HG02678 (cell line): Measurements from ENCODE around the gene PTCH2.

Experiments
- ATAC-seq: cut with Tn5 transposase; IDR thresholded peaks from one replicate; pipeline ENCODE4 v1.9.1; 2021; ENCODE audit warnings: mild to moderate bottlenecking, moderate library complexity; ENCODE audit not compliant: unreplicated experiment

Gene PTCH2

GRCh38 chr1:44785029-44785380 is 58.0 kb downstream of the PTCH2 start:
- ATAC-seq, result no peak

GRCh38 chr1:44784094-44785028 is 58.7 kb downstream of the PTCH2 start:
- ATAC-seq, result no peak

GRCh38 chr1:44783697-44784093 is 59.4 kb downstream of the PTCH2 start:
- no peak for ATAC-seq

GRCh38 chr1:44780583-44781121 is 62.4 kb downstream of the PTCH2 start:
- ATAC-seq, result no peak

GRCh38 chr1:44778705-44779576 is 64.1 kb downstream of the PTCH2 start:
- ATAC-seq, result no peak

- no peak for ATAC-seq
These were observed 65.0 kb downstream of the PTCH2 start for GRCh38 chr1:44777969-44778635.

GRCh38 chr1:44777547-44777946 is 65.5 kb downstream of the PTCH2 start:
- no peak for ATAC-seq

GRCh38 chr1:44776730-44777068 is 66.4 kb downstream of the PTCH2 start:
- no peak for ATAC-seq

- ATAC-seq, result no peak
These were observed 66.9 kb downstream of the PTCH2 start for GRCh38 chr1:44775930-44776729.

GRCh38 chr1:44775078-44775929 is 67.7 kb downstream of the PTCH2 start, which contains the start of gene RPS8:
TSS of gene RPS8 (plus strand) at chr1:44775540. CDS start at chr1:44775597, 57 bp downstream.
- ATAC-seq, result peak; percentile 80
